Activated T-helper 17 cell treated with anti-CD3 and anti-CD28 coated beads, Interleukin-2, amount 50 U/mL, for 72 hours (primary cell): Measurements from ENCODE around the gene ADGRG6. TPM values are rescaled to one million over a fixed set of nuclear protein-coding genes. Genes with fewer than 3 reads are reported as not detected.
"Not testable (repeated sequence)": the region's sequence is repeated elsewhere in the genome, so short reads cannot be mapped to it uniquely, and the experiment has no call there.

Experiments
- ATAC-seq: fragments of 150-1000 bp; cut with Tn5 transposase; replicated peaks from 2 replicates; pipeline ENCODE4 v1.10.0; 2021; ENCODE audit warnings: mild to moderate bottlenecking, moderate library complexity
- H3K27ac Mint-ChIP-seq: one replicate; pipeline ENCODE4 v1.8.0; 2022; ENCODE audit warnings: mixed read lengths
- H3K27me3 Mint-ChIP-seq: one replicate; pipeline ENCODE4 v1.8.0; 2022; ENCODE audit warnings: mixed read lengths
- H3K36me3 Mint-ChIP-seq: one replicate; pipeline ENCODE4 v1.8.0; 2022; ENCODE audit warnings: low read depth, mild to moderate bottlenecking, mixed read lengths
- H3K4me1 Mint-ChIP-seq: one replicate; pipeline ENCODE4 v1.8.0; 2022; ENCODE audit warnings: mixed read lengths
- H3K4me3 Mint-ChIP-seq: one replicate; pipeline ENCODE4 v1.8.0; 2022; ENCODE audit warnings: mild to moderate bottlenecking, mixed read lengths
- H3K9me3 Mint-ChIP-seq: one replicate; pipeline ENCODE4 v1.8.0; 2022; ENCODE audit warnings: mixed read lengths
- total RNA-seq, 2 donors: library from RNA; stranded (reverse); gene quantifications; one replicate each; pipeline ENCODE4 v1.2.3, GENCODE V29; 2022

The ADGRG6 gene
- total RNA-seq, 2 donors from 2014 or later: 0.11 TPM; not detected in 1

GRCh38 chr6:142419071-142419470, 117.3 kb downstream of the ADGRG6 start:
- no peak overlapping the region for H3K27ac Mint-ChIP-seq
- ATAC-seq: no peak
- H3K4me3 Mint-ChIP-seq: no peak overlapping the region
- no peaks in the 10 kb centered on the region for H3K36me3 Mint-ChIP-seq
- peaks cover 11% of the 10 kb centered on the region for H3K27me3 Mint-ChIP-seq
- no peaks in the 10 kb centered on the region for H3K4me1 Mint-ChIP-seq
- no peaks in the 10 kb centered on the region for H3K9me3 Mint-ChIP-seq

DNA sequence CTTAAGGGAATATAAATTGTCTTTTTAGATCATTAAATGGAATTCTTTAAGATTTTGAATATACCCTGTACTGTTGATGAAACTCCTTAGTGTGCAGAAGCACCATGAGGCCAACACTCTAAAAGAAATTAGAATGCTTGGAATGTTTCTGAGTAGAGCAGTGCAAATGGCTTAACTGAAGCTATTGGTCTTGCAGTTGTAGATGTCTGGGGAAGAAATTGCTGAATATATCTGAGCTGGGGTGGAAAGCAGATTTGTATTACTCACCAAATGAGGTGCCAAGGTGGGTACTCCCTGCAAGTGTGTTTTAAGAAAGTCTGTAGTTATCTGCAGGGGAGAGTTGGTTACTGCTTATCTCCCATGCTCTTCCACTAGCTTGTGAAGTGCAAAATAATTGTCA, 119.0 kb downstream of the ADGRG6 start:
- H3K4me3 Mint-ChIP-seq: no peak overlapping the region
- H3K9me3 Mint-ChIP-seq: no peaks in the 10 kb centered on the region
- H3K4me1 Mint-ChIP-seq: no peaks in the 10 kb centered on the region
- H3K27me3 Mint-ChIP-seq: peaks cover 12% of the 10 kb centered on the region
- H3K27ac Mint-ChIP-seq: no peak overlapping the region
- H3K36me3 Mint-ChIP-seq: no peaks in the 10 kb centered on the region
- ATAC-seq: no peak

- Mint-ChIP-seq H3K4me3 (no peak overlapping the region), H3K36me3 (no peaks in the 10 kb centered on the region), H3K9me3 (no peaks in the 10 kb centered on the region), H3K4me1 (no peaks in the 10 kb centered on the region), H3K27me3 (peaks cover 11% of the 10 kb centered on the region), H3K27ac (no peak overlapping the region)
- ATAC-seq: no peak
Observed at GRCh38 chr6:142421285-142422117, 119.7 kb downstream of the ADGRG6 start.

- not testable (repeated sequence) for H3K4me3 Mint-ChIP-seq, H3K27ac Mint-ChIP-seq, ATAC-seq, H3K4me1 Mint-ChIP-seq, H3K9me3 Mint-ChIP-seq, H3K36me3 Mint-ChIP-seq, H3K27me3 Mint-ChIP-seq
Observed at GRCh38 chr6:142426444-142427132, 124.8 kb downstream of the ADGRG6 start.

DNA sequence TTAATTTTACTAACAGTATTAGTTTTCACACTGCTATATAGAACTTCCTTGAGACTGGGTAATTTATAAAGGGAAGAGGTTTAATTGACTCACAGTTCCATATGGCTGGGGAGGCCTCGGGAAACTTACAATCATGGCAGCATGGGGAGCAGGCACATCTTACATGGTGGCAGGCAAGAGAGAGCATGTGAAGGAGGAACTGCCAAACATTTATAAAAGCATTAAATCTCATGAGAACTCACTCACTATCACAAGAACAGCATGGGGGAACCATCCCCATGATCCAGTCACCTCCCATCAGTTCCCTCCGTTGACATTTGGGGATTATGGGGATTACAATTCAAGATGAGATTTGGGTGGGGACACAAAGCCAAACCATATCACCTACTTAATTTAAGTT, 126.7 kb downstream of the ADGRG6 start:
- H3K4me3 Mint-ChIP-seq, H3K27me3 Mint-ChIP-seq, H3K36me3 Mint-ChIP-seq, ATAC-seq, H3K4me1 Mint-ChIP-seq, H3K27ac Mint-ChIP-seq, H3K9me3 Mint-ChIP-seq: not testable (repeated sequence)

DNA sequence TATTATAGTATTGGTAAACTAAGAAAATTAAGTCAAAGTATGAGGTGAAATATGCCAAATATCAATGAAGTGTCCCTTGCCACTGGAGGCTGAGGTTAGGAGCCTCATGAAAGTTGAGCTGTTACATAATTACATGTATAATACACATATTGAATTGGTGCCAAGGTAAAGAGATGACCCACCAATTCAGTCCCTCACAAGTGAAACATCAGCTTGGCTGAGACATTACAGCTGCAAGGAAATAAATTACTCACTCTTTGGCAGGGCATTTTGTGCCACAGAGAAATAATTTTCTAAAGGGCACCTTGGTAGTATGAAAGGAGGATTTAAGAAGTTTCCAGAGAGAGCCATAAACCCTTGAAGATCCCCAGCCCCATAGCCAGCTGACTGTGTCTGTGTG, 127.4 kb downstream of the ADGRG6 start:
- Mint-ChIP-seq H3K9me3 (no peaks in the 10 kb centered on the region), H3K36me3 (no peaks in the 10 kb centered on the region), H3K27ac (no peak overlapping the region), H3K27me3 (peaks cover 3% of the 10 kb centered on the region), H3K4me3 (no peak overlapping the region), H3K4me1 (no peaks in the 10 kb centered on the region)
- no peak for ATAC-seq

GRCh38 chr6:142433419-142433818, 131.6 kb downstream of the ADGRG6 start:
- no peak overlapping the region for H3K4me3 Mint-ChIP-seq
- peaks cover 4% of the 10 kb centered on the region for H3K27me3 Mint-ChIP-seq
- no peaks in the 10 kb centered on the region for H3K4me1 Mint-ChIP-seq
- no peak overlapping the region for H3K27ac Mint-ChIP-seq
- ATAC-seq: no peak
- no peaks in the 10 kb centered on the region for H3K9me3 Mint-ChIP-seq
- H3K36me3 Mint-ChIP-seq: no peaks in the 10 kb centered on the region

DNA sequence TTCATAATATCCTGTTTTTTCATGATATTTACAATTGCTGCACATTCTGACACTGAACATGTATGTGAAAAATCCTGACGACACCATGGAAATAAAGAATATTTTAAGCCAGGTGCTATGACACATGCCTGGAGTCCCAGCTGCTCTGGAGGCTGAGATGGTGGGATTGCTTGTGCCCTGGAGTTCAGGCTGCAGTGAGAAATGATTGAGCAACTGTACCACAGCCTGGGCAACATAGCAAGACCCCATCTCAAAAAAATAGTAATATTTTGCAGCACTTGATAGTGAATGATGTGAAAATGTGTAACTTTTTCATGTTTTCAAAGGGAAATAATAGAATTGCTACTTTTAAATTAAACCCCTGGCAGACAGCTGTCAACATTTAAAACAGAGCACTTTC, 137.1 kb downstream of the ADGRG6 start:
- no peak for ATAC-seq
- Mint-ChIP-seq H3K27me3 (peaks cover 8% of the 10 kb centered on the region), H3K9me3 (no peaks in the 10 kb centered on the region), H3K4me1 (no peaks in the 10 kb centered on the region), H3K4me3 (no peak overlapping the region), H3K27ac (no peak overlapping the region), H3K36me3 (no peaks in the 10 kb centered on the region)

- no peak overlapping the region for H3K4me3 Mint-ChIP-seq
- H3K4me1 Mint-ChIP-seq: no peaks in the 10 kb centered on the region
- peaks cover 8% of the 10 kb centered on the region for H3K27me3 Mint-ChIP-seq
- H3K36me3 Mint-ChIP-seq: no peaks in the 10 kb centered on the region
- H3K9me3 Mint-ChIP-seq: no peaks in the 10 kb centered on the region
- no peak overlapping the region for H3K27ac Mint-ChIP-seq
- no peak for ATAC-seq
Observed at GRCh38 chr6:142440600-142441293, 138.9 kb downstream of the ADGRG6 start.

DNA sequence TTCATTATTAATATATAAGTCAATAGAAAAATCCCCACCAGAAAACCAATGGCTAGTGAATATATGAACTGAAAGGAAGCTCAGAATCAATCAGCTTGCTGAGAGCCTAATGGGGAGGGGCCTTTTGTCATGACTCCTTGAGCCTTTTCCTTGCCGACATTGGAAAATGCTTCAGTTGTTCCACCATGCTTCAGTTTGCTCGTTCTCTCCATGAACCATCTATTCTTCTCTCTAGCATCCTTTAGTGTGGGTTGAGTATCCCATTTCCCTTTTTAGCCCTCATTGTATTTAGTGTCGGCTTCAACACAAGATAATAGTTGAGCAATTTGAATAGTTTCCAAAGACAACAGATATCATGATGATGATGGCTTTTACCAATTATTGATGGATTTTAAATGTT, 139.9 kb downstream of the ADGRG6 start:
- H3K4me1 Mint-ChIP-seq: no peaks in the 10 kb centered on the region
- no peak overlapping the region for H3K4me3 Mint-ChIP-seq
- H3K27me3 Mint-ChIP-seq: peaks cover 4% of the 10 kb centered on the region
- H3K27ac Mint-ChIP-seq: no peak overlapping the region
- H3K9me3 Mint-ChIP-seq: no peaks in the 10 kb centered on the region
- ATAC-seq: no peak
- no peaks in the 10 kb centered on the region for H3K36me3 Mint-ChIP-seq

DNA sequence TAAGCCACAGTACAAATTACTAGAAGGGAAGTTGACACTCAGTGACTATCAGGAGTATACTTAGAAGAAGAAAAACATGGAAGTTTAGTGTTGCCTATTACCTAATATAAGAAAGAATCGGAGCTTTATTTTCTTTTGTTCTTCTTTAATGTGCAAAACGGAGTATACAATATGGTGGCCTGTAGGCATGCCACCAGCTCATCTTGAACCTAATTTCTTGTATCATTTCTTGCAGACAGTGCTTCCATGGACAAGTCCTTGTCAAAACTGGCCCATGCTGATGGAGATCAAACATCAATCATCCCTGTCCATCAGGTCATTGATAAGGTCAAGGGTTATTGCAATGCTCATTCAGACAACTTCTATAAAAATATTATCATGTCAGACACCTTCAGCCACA, 141.3 kb downstream of the ADGRG6 start:
- no peak for ATAC-seq
- H3K4me3 Mint-ChIP-seq: no peak overlapping the region
- no peaks in the 10 kb centered on the region for H3K36me3 Mint-ChIP-seq
- H3K27ac Mint-ChIP-seq: no peak overlapping the region
- H3K27me3 Mint-ChIP-seq: peaks cover 4% of the 10 kb centered on the region
- no peaks in the 10 kb centered on the region for H3K9me3 Mint-ChIP-seq
- no peaks in the 10 kb centered on the region for H3K4me1 Mint-ChIP-seq

DNA sequence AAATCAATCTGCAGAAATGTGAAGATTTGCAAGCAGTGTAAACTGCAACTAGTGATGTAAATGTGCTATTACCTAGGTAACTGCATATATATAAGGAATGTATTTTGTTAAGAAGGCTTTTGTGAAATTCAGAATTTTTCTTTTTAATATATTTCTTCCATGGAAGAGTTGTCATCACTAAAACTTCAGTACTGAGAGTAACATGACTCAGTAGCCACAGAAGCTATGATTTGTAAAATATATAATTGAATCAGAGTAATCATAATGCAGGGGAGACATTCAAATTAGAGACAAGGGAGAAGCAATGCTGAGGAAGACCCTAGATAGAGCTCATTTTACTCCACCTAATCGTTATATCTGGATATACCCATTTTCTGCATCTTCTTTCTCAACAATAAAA, 141.7 kb downstream of the ADGRG6 start:
- Mint-ChIP-seq H3K27me3 (peaks cover 4% of the 10 kb centered on the region), H3K27ac (no peak overlapping the region), H3K4me1 (no peaks in the 10 kb centered on the region), H3K4me3 (no peak overlapping the region), H3K9me3 (no peaks in the 10 kb centered on the region), H3K36me3 (no peaks in the 10 kb centered on the region)
- ATAC-seq: no peak

GRCh38 chr6:142444376-142444775, 142.6 kb downstream of the ADGRG6 start:
- H3K27ac Mint-ChIP-seq: no peak overlapping the region

GRCh38 chr6:142444881-142445301, 143.1 kb downstream of the ADGRG6 start:
- ATAC-seq: no peak
- Mint-ChIP-seq H3K4me3 (no peak overlapping the region), H3K9me3 (no peaks in the 10 kb centered on the region), H3K27me3 (peaks cover 4% of the 10 kb centered on the region), H3K27ac (no peak overlapping the region), H3K36me3 (no peaks in the 10 kb centered on the region), H3K4me1 (no peaks in the 10 kb centered on the region)

More at GRCh38 chr6:142444376-142444775, 142.6 kb downstream of the ADGRG6 start:
- Mint-ChIP-seq H3K4me1 (no peaks in the 10 kb centered on the region), H3K36me3 (no peaks in the 10 kb centered on the region), H3K4me3 (no peak overlapping the region), H3K9me3 (no peaks in the 10 kb centered on the region), H3K27me3 (peaks cover 4% of the 10 kb centered on the region)
- ATAC-seq: no peak

- Mint-ChIP-seq H3K27ac (no peak overlapping the region), H3K4me1 (no peaks in the 10 kb centered on the region), H3K9me3 (no peaks in the 10 kb centered on the region), H3K27me3 (peaks cover under 1% of the 10 kb centered on the region), H3K36me3 (no peaks in the 10 kb centered on the region), H3K4me3 (no peak overlapping the region)
- no peak for ATAC-seq
Observed at GRCh38 chr6:142446168-142446567, 144.4 kb downstream of the ADGRG6 start.
